NCI-H510A treated with DMSO at 0.1 percent for 48 hours (cell line): Measurements from ENCODE around the gene GABRA4.

Experiments
- DNase-seq: peaks from one replicate; lab custom pipeline; 2025; lab: John Stamatoyannopoulos, UW

Gene GABRA4

GRCh38 chr4:46927201-46927600 lies 66.2 kb downstream of the GABRA4 start:
- no peak for DNase-seq

DNA sequence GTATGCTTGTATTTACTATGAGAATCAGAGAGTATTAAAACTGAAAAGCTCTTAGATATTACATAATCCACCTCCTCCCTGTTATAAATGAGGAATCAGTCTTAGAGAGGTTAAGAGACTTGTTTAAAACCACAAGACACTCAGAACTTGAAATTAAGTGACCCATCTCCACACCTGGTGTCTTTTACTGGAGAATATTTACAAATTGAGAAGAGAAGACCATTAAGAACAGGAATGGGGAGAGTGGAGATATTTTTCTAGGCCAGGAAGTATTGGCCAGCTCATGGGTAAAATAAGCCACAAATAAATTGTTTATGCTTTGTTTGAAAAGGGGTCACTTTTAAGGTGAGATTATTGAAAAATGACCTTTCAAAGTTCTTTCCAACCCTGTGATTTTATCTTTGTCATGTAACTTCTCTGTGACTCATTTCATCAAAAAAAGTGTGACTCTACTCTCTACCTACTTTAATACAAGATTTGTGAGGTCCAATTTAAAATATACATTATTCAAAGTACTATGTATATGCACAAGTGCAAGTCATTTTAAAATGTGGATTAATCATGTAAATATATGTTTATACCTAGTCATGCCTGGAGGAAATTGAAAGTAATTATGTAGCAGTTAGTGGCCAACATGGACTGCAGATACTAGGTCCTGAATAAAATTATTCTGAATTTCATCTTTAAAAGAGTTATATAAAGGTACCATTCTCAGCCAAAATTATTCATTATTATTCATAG lies 68.4 kb downstream of the GABRA4 start:
- DNase-seq, result no peak

GRCh38 chr4:46922205-46922604 lies 71.2 kb downstream of the GABRA4 start:
- no peak for DNase-seq

- DNase-seq, result no peak
Measured at GRCh38 chr4:46909078-46909477, 84.3 kb downstream of the GABRA4 start, which contains the start of gene COX7B2. COX7B2 (minus strand) TSS chr4:46909245; CDS start chr4:46735192, 174,053 bp downstream.

DNA sequence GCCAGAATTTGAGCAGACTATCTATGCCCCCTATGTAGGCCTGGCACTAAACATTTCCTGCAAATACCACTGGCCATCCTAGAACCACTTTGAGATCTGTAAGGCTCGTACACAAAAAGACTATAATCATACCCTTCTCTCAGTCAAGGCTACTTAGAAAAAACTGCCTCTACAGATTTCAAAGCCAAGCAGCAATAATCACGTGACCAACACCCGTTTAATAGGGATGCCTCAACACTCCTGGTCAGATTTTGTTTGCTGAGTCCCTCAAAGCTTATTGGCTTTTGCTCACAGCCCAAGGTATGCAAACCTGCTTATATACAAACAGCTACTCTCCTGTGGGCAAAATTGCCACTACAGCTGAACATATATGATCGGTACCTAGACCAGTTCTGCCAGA lies 85.2 kb downstream of the GABRA4 start:
- no peak for DNase-seq

- no peak for DNase-seq
Measured at GRCh38 chr4:46900082-46900481, 93.3 kb downstream of the GABRA4 start.

GRCh38 chr4:46894826-46895225 lies 98.6 kb downstream of the GABRA4 start:
- DNase-seq, result no peak

GRCh38 chr4:46890056-46890455 lies 103.3 kb downstream of the GABRA4 start:
- DNase-seq, result no peak

DNA sequence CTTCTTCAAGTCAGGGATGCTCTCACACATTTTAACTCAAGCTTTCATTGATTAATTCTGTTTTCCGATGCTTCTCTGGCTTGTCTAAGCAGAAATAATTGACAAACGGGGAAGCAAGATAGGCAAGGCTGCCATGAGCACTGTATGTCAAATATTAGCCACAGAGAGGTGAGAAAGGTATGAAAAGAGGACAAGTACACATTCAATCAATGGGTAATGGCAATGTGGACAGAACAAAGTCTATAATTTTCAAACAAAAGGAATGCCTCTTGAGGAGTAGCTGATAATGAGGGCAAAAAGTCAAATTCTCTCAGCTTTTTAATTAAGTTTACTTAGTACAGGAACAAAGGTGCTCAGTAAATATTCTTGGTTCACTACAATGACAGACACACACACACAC lies 104.0 kb downstream of the GABRA4 start:
- DNase-seq, result no peak

- peak; percentile 17 for DNase-seq
Measured at GRCh38 chr4:46886711-46887110, 106.7 kb downstream of the GABRA4 start.

- DNase-seq, result no peak
Measured at GRCh38 chr4:46878641-46879040, 114.7 kb downstream of the GABRA4 start.

DNA sequence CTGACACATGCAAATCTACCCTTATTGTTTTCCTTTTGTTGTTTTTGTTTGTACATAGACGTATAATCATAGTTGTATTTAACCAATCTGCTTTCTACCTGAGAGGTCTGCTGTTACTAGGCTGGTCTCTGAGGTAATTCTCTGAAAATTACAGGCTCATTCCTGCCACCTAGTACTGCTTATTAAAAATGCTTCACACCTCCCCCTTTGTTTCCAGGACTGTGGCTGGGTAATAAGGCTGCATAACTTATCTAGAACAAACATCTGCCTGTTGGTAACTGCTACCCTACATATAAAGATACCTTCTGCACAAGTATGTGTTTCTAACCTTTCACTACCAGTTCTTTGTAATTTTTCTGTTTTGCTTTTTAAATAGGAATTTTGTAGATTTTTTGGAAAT lies 118.6 kb downstream of the GABRA4 start:
- no peak for DNase-seq

- no peak for DNase-seq
Measured at GRCh38 chr4:46870411-46870810, 123.0 kb downstream of the GABRA4 start.
